ENCODE data around the gene CARMIL1. TPM values are rescaled to one million over a fixed set of nuclear protein-coding genes. Genes with fewer than 3 reads are reported as not detected.

Gene CARMIL1
- total RNA-seq, 2 donors from 2014 or later, result 11.9 to 13.7 TPM

DNA sequence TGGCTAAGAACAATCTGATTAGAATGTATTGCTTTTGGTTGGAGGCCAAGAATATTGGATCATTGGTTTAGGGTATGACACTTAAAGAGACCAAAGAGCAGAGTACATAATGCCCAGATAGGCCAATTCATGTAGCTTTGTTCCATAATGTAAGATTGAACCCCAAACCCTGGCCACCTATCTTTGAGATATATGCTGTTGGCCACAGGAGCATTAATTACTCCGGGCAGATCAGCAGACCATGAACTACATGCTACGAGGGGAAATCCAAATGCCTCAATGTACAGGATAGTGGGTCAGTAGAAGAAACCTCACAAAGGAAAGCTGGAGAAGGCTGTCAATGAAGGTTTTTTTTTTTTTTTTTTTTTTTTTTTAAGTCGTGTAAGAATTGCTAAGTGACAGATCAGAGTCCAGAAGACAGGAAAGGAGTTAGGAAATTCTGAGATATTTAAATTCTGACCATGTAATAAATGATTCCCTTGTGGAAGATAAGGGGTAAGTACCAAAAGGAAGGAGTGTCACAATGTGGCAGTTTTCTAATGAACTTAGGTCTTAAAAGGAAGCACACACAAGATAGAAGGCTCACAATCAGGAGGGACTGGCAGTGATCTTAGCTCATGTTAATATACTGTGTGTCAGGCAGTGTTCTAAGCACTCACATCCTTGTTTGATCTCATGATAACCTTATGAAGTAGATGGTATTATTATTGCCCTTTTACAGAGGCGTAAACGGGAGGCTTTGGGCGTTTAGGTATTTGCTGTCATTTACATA, 61.4 kb downstream of the CARMIL1 start:
- Histone ChIP-seq H3K4me1 (peaks cover 28% of the 10 kb centered on the region), H3K27ac (no peak overlapping the region), H3K4me3 (no peak overlapping the region), H3K36me3 (replicated peaks in 1 of 2; ENCODE audit: insufficient read depth in 1 of 2, low read depth in 2 of 2) (no peaks in the 10 kb centered on the region), H3K27me3 (no peaks in the 10 kb centered on the region), H3K9me3 (no peaks in the 10 kb centered on the region)
- TF ChIP-seq, protein P1, sequence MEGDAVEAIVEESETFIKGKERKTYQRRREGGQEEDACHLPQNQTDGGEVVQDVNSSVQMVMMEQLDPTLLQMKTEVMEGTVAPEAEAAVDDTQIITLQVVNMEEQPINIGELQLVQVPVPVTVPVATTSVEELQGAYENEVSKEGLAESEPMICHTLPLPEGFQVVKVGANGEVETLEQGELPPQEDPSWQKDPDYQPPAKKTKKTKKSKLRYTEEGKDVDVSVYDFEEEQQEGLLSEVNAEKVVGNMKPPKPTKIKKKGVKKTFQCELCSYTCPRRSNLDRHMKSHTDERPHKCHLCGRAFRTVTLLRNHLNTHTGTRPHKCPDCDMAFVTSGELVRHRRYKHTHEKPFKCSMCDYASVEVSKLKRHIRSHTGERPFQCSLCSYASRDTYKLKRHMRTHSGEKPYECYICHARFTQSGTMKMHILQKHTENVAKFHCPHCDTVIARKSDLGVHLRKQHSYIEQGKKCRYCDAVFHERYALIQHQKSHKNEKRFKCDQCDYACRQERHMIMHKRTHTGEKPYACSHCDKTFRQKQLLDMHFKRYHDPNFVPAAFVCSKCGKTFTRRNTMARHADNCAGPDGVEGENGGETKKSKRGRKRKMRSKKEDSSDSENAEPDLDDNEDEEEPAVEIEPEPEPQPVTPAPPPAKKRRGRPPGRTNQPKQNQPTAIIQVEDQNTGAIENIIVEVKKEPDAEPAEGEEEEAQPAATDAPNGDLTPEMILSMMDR (IDR thresholded peaks at IDR 0.05), result no peak
- TF ChIP-seq POLR2A (IDR thresholded peaks at IDR 0.05), result no peak
- WGBS, 2 donors, result 73 to 83% methylated on average over 6 of the region's 6 CpGs
- ATAC-seq (no peak), DNase-seq (no peak)
- intact Hi-C loops (cut with DNase I), result no loop called here

DNA sequence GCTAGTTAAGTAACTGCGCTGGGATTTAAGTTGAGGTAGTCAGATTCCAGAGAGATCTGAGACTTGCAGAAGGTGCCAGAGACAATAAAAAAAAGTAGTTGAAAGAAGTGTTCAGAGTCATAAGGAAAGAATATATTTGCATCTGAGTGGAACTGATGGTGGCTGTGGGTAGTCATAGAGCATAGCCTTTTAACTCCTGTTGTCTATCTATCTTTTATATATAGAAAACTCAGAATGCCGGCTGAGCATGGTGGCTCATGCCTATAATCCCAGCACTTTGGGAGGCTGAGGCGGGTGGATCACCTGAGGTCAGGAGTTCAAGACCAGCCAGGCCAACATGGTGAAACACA, 62.0 kb downstream of the CARMIL1 start:
- H3K4me3 ChIP-seq, result no peak overlapping the region
- TF ChIP-seq POLR2A (IDR thresholded peaks at IDR 0.05), result no peak
- TF ChIP-seq, protein P1 (IDR thresholded peaks at IDR 0.05), result no peak
- intact Hi-C loops (cut with DNase I), result no loop called here
- DNase-seq (no peak), ATAC-seq (no peak)
- H3K27me3 ChIP-seq, result no peaks in the 10 kb centered on the region
- H3K4me1 ChIP-seq, result peaks cover 30% of the 10 kb centered on the region
- H3K9me3 ChIP-seq, result no peaks in the 10 kb centered on the region
- no peaks in the 10 kb centered on the region for H3K36me3 ChIP-seq (replicated peaks in 1 of 2; ENCODE audit: insufficient read depth in 1 of 2, low read depth in 2 of 2)
- no peak overlapping the region for H3K27ac ChIP-seq
- 92 to 96% methylated on average over 3 of the region's 3 CpGs for WGBS, 2 donors

DNA sequence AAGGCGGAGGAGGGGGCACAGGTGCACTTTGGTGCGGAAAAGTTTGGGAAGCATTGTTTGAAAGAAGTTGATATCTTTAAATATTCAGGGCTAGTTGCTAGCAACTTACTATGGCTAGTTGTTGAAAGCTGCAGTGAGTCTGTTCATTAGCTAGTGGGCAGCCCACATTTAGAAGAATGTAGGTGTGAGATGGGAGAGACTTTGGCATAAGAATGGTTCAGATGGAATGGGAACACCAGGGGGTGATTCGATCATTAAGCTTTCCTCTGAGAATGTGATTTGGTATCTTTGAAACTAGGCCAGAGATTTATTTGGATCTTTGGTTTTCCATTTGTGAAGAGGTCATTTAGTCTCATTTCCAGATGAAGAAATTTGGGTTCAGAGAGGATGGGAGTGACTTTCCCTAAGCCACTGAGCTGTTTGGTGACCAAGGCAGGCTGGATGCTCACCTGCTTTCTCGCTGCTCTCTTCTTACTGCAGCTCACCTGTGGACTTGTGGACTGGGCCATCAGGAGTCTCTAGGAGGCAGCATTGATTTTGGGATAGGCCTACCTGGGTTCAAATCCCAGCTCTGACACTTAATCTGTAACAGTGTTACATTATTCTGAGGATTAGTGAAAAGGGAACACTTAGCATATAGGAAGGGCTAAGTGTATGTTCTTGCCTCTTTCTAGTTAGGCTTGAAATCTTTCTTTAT, 62.9 kb downstream of the CARMIL1 start:
- H3K27ac ChIP-seq, result no peak overlapping the region
- no peak for ATAC-seq
- no peak for DNase-seq
- H3K4me1 ChIP-seq, result peaks cover 23% of the 10 kb centered on the region
- no peaks in the 10 kb centered on the region for H3K9me3 ChIP-seq
- TF ChIP-seq POLR2A (IDR thresholded peaks at IDR 0.05), result no peak
- TF ChIP-seq, protein P1 (IDR thresholded peaks at IDR 0.05), result no peak
- no peaks in the 10 kb centered on the region for H3K27me3 ChIP-seq
- H3K36me3 ChIP-seq (replicated peaks in 1 of 2; ENCODE audit: insufficient read depth in 1 of 2, low read depth in 2 of 2), result no peaks in the 10 kb centered on the region
- 80 to 96% methylated on average over 4 of the region's 4 CpGs for WGBS, 2 donors
- H3K4me3 ChIP-seq, result no peak overlapping the region
- intact Hi-C loops (cut with DNase I), result no loop called here

DNA sequence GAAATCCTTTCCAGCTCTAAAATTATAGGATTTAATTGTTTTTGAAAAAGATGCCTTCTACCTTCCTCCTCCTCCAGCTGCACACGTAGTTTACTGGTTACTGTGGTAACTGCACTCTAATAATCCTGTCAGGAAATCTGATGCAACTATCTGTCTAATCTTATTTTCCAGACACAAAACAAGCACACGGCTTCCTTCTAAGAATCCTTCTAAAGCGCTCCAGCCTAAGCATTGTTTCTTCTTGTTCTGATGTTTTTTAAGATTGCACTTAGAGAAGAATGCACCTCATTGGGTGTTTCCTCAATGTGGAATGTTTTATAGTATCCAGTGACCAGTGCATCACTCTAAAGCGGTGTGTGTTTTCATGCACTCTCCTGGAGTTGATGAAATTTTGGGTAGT, 63.6 kb downstream of the CARMIL1 start:
- no peaks in the 10 kb centered on the region for H3K36me3 ChIP-seq (replicated peaks in 1 of 2; ENCODE audit: insufficient read depth in 1 of 2, low read depth in 2 of 2)
- H3K27ac ChIP-seq, result no peak overlapping the region
- H3K9me3 ChIP-seq, result no peaks in the 10 kb centered on the region
- H3K27me3 ChIP-seq, result no peaks in the 10 kb centered on the region
- 56 to 69% methylated on average over 4 of the region's 4 CpGs for WGBS, 2 donors
- intact Hi-C loops (cut with DNase I), result no loop called here
- DNase-seq, result no peak
- TF ChIP-seq, protein P1 (IDR thresholded peaks at IDR 0.05), result no peak
- no peak for TF ChIP-seq POLR2A (IDR thresholded peaks at IDR 0.05)
- no peak overlapping the region for H3K4me3 ChIP-seq
- peaks cover 18% of the 10 kb centered on the region for H3K4me1 ChIP-seq
- no peak for ATAC-seq
